GM12878 (cell line): Measurements from ENCODE around the gene NFE2L3. TPM values are rescaled to one million over a fixed set of nuclear protein-coding genes. Genes with fewer than 3 reads are reported as not detected.

ENCODE experiments used
- ATF2 ChIP-seq: IDR thresholded peaks from 2 replicates; pipeline ENCODE4 v1.6.1; 2012; ENCODE audit warnings: low read length, inconsistent platforms
- ATF3 ChIP-seq: IDR thresholded peaks from 2 replicates; pipeline ENCODE4 v1.6.1; 2011; ENCODE audit warnings: low read depth, mild to moderate bottlenecking, low read length, moderate library complexity, borderline replicate concordance; ENCODE audit errors: extremely low read depth
- BCL11A ChIP-seq: IDR thresholded peaks from 2 replicates; pipeline ENCODE4 v1.6.1; 2011; ENCODE audit warnings: low read depth, low read length
- CHD4 ChIP-seq: fragments of 200-600 bp; sonication (generic); IDR thresholded peaks from 2 replicates; pipeline ENCODE4 v1.6.1; 2016; ENCODE audit warnings: mild to moderate bottlenecking
- E2F4 ChIP-seq: IDR thresholded peaks from 2 replicates; pipeline ENCODE4 v1.6.1; 2012; ENCODE audit warnings: low read depth, low read length, improper control_type of control experiment
- E2F8 ChIP-seq: fragments of 450-650 bp; IDR thresholded peaks from 2 replicates; pipeline ENCODE4 v1.6.1; 2018; ENCODE audit warnings: mild to moderate bottlenecking, low read depth, moderate library complexity; ENCODE audit not compliant: partially characterized antibody
- HCFC1 ChIP-seq: fragments of 150-350 bp; IDR thresholded peaks from 2 replicates; pipeline ENCODE4 v1.6.1; 2014; ENCODE audit warnings: low read length
- HDGF ChIP-seq: fragments of 450-650 bp; IDR thresholded peaks from 2 replicates; pipeline ENCODE4 v1.6.1; 2016; ENCODE audit warnings: antibody characterized with exemption
- MTA2 ChIP-seq: fragments of 450-650 bp; IDR thresholded peaks from 2 replicates; pipeline ENCODE4 v1.6.1; 2016; ENCODE audit warnings: low read depth, mild to moderate bottlenecking, moderate library complexity
- MTA3 ChIP-seq: IDR thresholded peaks from 2 replicates; pipeline ENCODE4 v1.6.1; 2012; ENCODE audit warnings: low read length, inconsistent platforms, borderline replicate concordance
- POLR2AphosphoS2 ChIP-seq: IDR thresholded peaks from 2 replicates; pipeline ENCODE4 v1.6.1; 2011; ENCODE audit warnings: low read depth, mild to moderate bottlenecking, low read length, improper control_type of control experiment, moderate library complexity
- PRDM15 ChIP-seq: fragments of 450-650 bp; formaldehyde crosslinking; IDR thresholded peaks from 2 replicates; pipeline ENCODE4 v1.4.0; 2020; ENCODE audit warnings: mild to moderate bottlenecking, moderate library complexity
- SMC3 ChIP-seq: IDR thresholded peaks from 2 replicates; pipeline ENCODE4 v1.6.1; 2011; ENCODE audit warnings: low read length, improper control_type of control experiment, borderline replicate concordance
- TCF7 ChIP-seq: IDR thresholded peaks from 2 replicates; pipeline ENCODE4 v1.6.1; 2014; ENCODE audit warnings: antibody characterized with exemption, borderline replicate concordance
- USF2 ChIP-seq: IDR thresholded peaks from 2 replicates; pipeline ENCODE4 v1.6.1; 2011; ENCODE audit warnings: low read depth, low read length, improper control_type of control experiment, borderline replicate concordance
- ZBED1 ChIP-seq: IDR thresholded peaks from 2 replicates; pipeline ENCODE4 v1.6.1; 2016; ENCODE audit warnings: borderline replicate concordance
- ZBTB33 ChIP-seq: fragments of 450-650 bp; IDR thresholded peaks from 2 replicates; pipeline ENCODE4 v1.6.1; 2017; ENCODE audit warnings: mild to moderate bottlenecking
- polyA plus RNA-seq, 11 experiments: library from polyadenylated mRNA; depleted of rRNA in 4 of 11; unstranded in 6 of 11; stranded (reverse) in 5 of 11; fragments of >200 nt; fragmentation: Nextera tagmentation in 4 of 11; fragmentation: Illumina TruSeq in 1 of 11; extraction: Ambion mirVana in 4 of 11; extraction: Trizol in 1 of 11; gene quantifications; 1 replicate in 1 of 11; 2 replicates in 10 of 11; pipeline versions ENCODE4 v1.2.1 to v1.2.3, GENCODE V29; 2011 to 2016; ENCODE audit warnings: inconsistent platforms in 2 of 11, missing spikeins in 2 of 11, low read depth in 1 of 11
- total RNA-seq, 4 experiments: library from RNA; depleted of rRNA in 3 of 4; stranded (reverse); fragments of >200 nt in 3 of 4; fragmentation: Illumina TruSeq in 1 of 4; extraction: Trizol in 1 of 4; gene quantifications; 2 replicates each; pipeline versions ENCODE4 v1.2.1 to v1.2.3, GENCODE V29; 2013 to 2021

The NFE2L3 gene
- total and polyA plus RNA-seq, 10 of the 15 experiments (the other 5 are each of a cell fraction or from before 2014, with no cell fraction given) = 4.4 to 34.9 (median 13.0) TPM

GRCh38 chr7:26188206-26188956 lies 36.4 kb downstream of the NFE2L3 start (continued):
- TF ChIP-seq ATF3 (no peak), BCL11A (0 out of 2 replicates have a peak, but pooled peaks have one; percentile 5), PRDM15 (CRISPR knock-in tag) (0 out of 2 replicates have a peak, but pooled peaks have one; percentile 6), SMC3 (0 out of 2 replicates have a peak, but pooled peaks have one; percentile 3), ZBED1 (peak; percentile 69), MTA2 (no peak), MTA3 (peak; percentile 29; the same call in 1 of the 2 replicates), E2F4 (no peak), TCF7 (no peak), HCFC1 (no peak), E2F8 (peak; percentile 55), CHD4 (no peak), HDGF (no peak), ZBTB33 (no peak), USF2 (no peak), ATF2 (peak; percentile 81), POLR2AphosphoS2 (peak; percentile 66; the same call in 1 of the 2 replicates)
